WTC11 (cell line): Measurements from ENCODE around the gene KARS1. TPM values are rescaled to one million over a fixed set of nuclear protein-coding genes. Genes with fewer than 3 reads are reported as not detected.
"Not testable (repeated sequence)": the region's sequence is repeated elsewhere in the genome, so short reads cannot be mapped to it uniquely, and the experiment has no call there.

ENCODE experiments used
- ATAC-seq: fragments of 200-7000 bp; cut with Tn5 transposase; 2 replicates; pipeline ENCODE4 v1.10.0; 2021; ENCODE audit warnings: mild to moderate bottlenecking, moderate library complexity
- CTCF ChIA-PET: fragments of 300-600 bp; sonication (Branson Sonifier 250); formaldehyde crosslinking; loops from one replicate; lab custom pipeline; 2021; ENCODE audit warnings: antibody characterized with exemption; lab: Charles Lee
- POLR2A ChIA-PET: fragments of 350-600 bp; sonication (Branson Sonifier 250); formaldehyde crosslinking; loops from one replicate; lab custom pipeline; 2021; ENCODE audit warnings: antibody characterized with exemption; lab: Charles Lee
- DNase-seq: peaks from one replicate; pipeline ENCODE4 v3.0.0; 2021; ENCODE audit warnings: low spot score
- H3K27ac Mint-ChIP-seq: 2 replicates; pipeline ENCODE4 v1.8.0; 2021; ENCODE audit warnings: mixed read lengths
- H3K27me3 Mint-ChIP-seq: 2 replicates; pipeline ENCODE4 v1.8.0; 2021; ENCODE audit warnings: low read depth, mild to moderate bottlenecking, moderate library complexity, mixed read lengths
- H3K36me3 Mint-ChIP-seq: 2 replicates; pipeline ENCODE4 v1.8.0; 2021; ENCODE audit warnings: mixed read lengths
- H3K4me1 Mint-ChIP-seq: 2 replicates; pipeline ENCODE4 v1.8.0; 2022; ENCODE audit warnings: mixed read lengths
- H3K4me3 Mint-ChIP-seq: 2 replicates; pipeline ENCODE4 v1.8.0; 2021; ENCODE audit warnings: mild to moderate bottlenecking, moderate library complexity, mixed read lengths
- H3K9me3 Mint-ChIP-seq: 2 replicates; pipeline ENCODE4 v1.8.0; 2021; ENCODE audit warnings: mixed read lengths
- CREB1 ChIP-seq: sonication (generic); formaldehyde crosslinking; IDR thresholded peaks from 2 replicates; pipeline ENCODE4 v1.8.0; 2023; ENCODE audit warnings: mild to moderate bottlenecking, missing genetic modification reagents
- EMX1 ChIP-seq: fragments of 250-450 bp; sonication (Bioruptor Pico); IDR thresholded peaks from 2 replicates; pipeline ENCODE4 v1.8.0; 2021; ENCODE audit warnings: mild to moderate bottlenecking
- MXD4 ChIP-seq: fragments of 250-450 bp; sonication (Bioruptor Pico); IDR thresholded peaks from 2 replicates; pipeline ENCODE4 v1.8.0; 2021; ENCODE audit warnings: mild to moderate bottlenecking, moderate library complexity, borderline replicate concordance
- NFE2L1 ChIP-seq: sonication (generic); formaldehyde crosslinking; IDR thresholded peaks from 2 replicates; pipeline ENCODE4 v1.8.1; 2023; ENCODE audit warnings: missing genetic modification reagents
- RORB ChIP-seq: fragments of 250-450 bp; sonication (Bioruptor Pico); IDR thresholded peaks from 2 replicates; pipeline ENCODE4 v1.9.0; 2021; ENCODE audit warnings: mild to moderate bottlenecking
- ZNF263 ChIP-seq: sonication (generic); formaldehyde crosslinking; IDR thresholded peaks from 2 replicates; pipeline ENCODE4 v1.8.1; 2022; ENCODE audit warnings: low read depth, mild to moderate bottlenecking, moderate library complexity, missing genetic modification reagents
- total RNA-seq: library from RNA; stranded (reverse); gene quantifications from 3 replicates; pipeline ENCODE4 v1.2.3, GENCODE V29; 2021
- TF ChIP-seq, protein P1 (sequence below): fragments of 250-450 bp; sonication (Bioruptor Pico); IDR thresholded peaks from 2 replicates; pipeline ENCODE4 v2.1.2; 2022; ENCODE audit warnings: mild to moderate bottlenecking, moderate library complexity
- TF ChIP-seq, protein P2 (sequence below): sonication (generic); formaldehyde crosslinking; conservative IDR thresholded peaks from 2 replicates; pipeline ENCODE4 v1.8.1; 2023; ENCODE audit warnings: mild to moderate bottlenecking, low read depth, missing genetic modification reagents, moderate library complexity
- TF ChIP-seq, protein P3 (sequence below): sonication (generic); formaldehyde crosslinking; IDR thresholded peaks from 2 replicates; pipeline ENCODE4 v1.8.0; 2023; ENCODE audit warnings: missing genetic modification reagents, mild to moderate bottlenecking, borderline replicate concordance

Gene KARS1
- total RNA-seq, 1 experiment from 2014 or later: 199 TPM

- no peak for TF ChIP-seq MXD4
- TF ChIP-seq, protein P1, sequence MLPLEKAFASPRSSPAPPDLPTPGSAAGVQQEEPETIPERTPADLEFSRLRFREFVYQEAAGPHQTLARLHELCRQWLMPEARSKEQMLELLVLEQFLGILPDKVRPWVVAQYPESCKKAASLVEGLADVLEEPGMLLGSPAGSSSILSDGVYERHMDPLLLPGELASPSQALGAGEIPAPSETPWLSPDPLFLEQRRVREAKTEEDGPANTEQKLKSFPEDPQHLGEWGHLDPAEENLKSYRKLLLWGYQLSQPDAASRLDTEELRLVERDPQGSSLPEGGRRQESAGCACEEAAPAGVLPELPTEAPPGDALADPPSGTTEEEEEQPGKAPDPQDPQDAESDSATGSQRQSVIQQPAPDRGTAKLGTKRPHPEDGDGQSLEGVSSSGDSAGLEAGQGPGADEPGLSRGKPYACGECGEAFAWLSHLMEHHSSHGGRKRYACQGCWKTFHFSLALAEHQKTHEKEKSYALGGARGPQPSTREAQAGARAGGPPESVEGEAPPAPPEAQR (CRISPR knock-in tag): no peak
- TF ChIP-seq NFE2L1 (CRISPR knock-in tag): 0 out of 2 replicates have a peak, but pooled peaks have one; percentile 18
- TF ChIP-seq EMX1 (CRISPR knock-in tag): no peak
- TF ChIP-seq, all 79 proteins: peak for 3
These were observed 53.3 kb downstream of the KARS1 start (continued) for GRCh38 chr16:75593825-75594820.

GRCh38 chr16:75593308-75593707 lies 54.2 kb downstream of the KARS1 start:
- TF ChIP-seq, protein P2, sequence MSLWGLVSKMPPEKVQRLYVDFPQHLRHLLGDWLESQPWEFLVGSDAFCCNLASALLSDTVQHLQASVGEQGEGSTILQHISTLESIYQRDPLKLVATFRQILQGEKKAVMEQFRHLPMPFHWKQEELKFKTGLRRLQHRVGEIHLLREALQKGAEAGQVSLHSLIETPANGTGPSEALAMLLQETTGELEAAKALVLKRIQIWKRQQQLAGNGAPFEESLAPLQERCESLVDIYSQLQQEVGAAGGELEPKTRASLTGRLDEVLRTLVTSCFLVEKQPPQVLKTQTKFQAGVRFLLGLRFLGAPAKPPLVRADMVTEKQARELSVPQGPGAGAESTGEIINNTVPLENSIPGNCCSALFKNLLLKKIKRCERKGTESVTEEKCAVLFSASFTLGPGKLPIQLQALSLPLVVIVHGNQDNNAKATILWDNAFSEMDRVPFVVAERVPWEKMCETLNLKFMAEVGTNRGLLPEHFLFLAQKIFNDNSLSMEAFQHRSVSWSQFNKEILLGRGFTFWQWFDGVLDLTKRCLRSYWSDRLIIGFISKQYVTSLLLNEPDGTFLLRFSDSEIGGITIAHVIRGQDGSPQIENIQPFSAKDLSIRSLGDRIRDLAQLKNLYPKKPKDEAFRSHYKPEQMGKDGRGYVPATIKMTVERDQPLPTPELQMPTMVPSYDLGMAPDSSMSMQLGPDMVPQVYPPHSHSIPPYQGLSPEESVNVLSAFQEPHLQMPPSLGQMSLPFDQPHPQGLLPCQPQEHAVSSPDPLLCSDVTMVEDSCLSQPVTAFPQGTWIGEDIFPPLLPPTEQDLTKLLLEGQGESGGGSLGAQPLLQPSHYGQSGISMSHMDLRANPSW (CRISPR knock-in tag): no peak
- TF ChIP-seq, protein P3, sequence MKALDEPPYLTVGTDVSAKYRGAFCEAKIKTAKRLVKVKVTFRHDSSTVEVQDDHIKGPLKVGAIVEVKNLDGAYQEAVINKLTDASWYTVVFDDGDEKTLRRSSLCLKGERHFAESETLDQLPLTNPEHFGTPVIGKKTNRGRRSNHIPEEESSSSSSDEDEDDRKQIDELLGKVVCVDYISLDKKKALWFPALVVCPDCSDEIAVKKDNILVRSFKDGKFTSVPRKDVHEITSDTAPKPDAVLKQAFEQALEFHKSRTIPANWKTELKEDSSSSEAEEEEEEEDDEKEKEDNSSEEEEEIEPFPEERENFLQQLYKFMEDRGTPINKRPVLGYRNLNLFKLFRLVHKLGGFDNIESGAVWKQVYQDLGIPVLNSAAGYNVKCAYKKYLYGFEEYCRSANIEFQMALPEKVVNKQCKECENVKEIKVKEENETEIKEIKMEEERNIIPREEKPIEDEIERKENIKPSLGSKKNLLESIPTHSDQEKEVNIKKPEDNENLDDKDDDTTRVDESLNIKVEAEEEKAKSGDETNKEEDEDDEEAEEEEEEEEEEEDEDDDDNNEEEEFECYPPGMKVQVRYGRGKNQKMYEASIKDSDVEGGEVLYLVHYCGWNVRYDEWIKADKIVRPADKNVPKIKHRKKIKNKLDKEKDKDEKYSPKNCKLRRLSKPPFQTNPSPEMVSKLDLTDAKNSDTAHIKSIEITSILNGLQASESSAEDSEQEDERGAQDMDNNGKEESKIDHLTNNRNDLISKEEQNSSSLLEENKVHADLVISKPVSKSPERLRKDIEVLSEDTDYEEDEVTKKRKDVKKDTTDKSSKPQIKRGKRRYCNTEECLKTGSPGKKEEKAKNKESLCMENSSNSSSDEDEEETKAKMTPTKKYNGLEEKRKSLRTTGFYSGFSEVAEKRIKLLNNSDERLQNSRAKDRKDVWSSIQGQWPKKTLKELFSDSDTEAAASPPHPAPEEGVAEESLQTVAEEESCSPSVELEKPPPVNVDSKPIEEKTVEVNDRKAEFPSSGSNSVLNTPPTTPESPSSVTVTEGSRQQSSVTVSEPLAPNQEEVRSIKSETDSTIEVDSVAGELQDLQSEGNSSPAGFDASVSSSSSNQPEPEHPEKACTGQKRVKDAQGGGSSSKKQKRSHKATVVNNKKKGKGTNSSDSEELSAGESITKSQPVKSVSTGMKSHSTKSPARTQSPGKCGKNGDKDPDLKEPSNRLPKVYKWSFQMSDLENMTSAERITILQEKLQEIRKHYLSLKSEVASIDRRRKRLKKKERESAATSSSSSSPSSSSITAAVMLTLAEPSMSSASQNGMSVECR: no peak
- no peak for TF ChIP-seq RORB (CRISPR knock-in tag)
- TF ChIP-seq CREB1 (CRISPR knock-in tag): no peak
- TF ChIP-seq ZNF263: no peak
- POLR2A ChIA-PET: interaction anchor here (0.6 kb wide), 1 partner anchor 138 kb away, joined by 5 read pairs; no protein-coding TSS in a partner anchor
- ATAC-seq (no peak), DNase-seq (no peak)
- Mint-ChIP-seq H3K27ac (peak overlapping the region; percentile 19; the same call in 1 of the 2 replicates), H3K27me3 (no peaks in the 10 kb centered on the region), H3K4me1 (peaks cover 52% of the 10 kb centered on the region), H3K9me3 (peaks cover 10% of the 10 kb centered on the region), H3K4me3 (no peak overlapping the region; the same call in 1 of the 2 replicates), H3K36me3 (peaks cover 17% of the 10 kb centered on the region)
- CTCF ChIA-PET: interaction anchor here (0.5 to 1.0 kb wide), 3 partner anchors 30 to 78 kb away, joined by 3 to 4 read pairs (median 3); partner anchors contain the start of gene ADAT1

DNA sequence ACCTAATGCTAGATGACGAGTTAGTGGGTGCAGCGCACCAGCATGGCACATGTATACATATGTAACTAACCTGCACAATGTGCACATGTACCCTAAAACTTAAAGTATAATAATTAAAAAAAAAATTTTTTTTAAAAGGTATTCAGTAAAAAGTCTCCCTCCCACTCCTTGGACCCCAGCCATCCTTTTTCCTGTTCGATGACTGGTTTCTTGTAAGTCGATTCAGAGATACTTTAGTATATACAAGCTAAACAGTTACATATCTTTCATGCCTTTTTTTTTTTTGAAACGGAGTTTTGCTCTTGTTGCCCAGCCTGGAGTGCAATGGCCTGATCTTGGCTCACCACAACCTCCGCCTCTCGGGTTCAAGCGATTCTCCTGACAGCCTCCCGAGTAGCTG lies 55.5 kb downstream of the KARS1 start:
- H3K27me3 Mint-ChIP-seq, H3K27ac Mint-ChIP-seq, ATAC-seq, DNase-seq, H3K4me3 Mint-ChIP-seq, H3K9me3 Mint-ChIP-seq, POLR2A ChIA-PET, H3K36me3 Mint-ChIP-seq: not testable (repeated sequence)
- CTCF ChIA-PET: interaction anchor here (0.8 to 1.7 kb wide), 4 partner anchors 25 to 188 kb away, joined by 3 to 18 read pairs (median 6); partner anchors contain the start of gene GABARAPL2
- peaks cover 52% of the 10 kb centered on the region for H3K4me1 Mint-ChIP-seq
